Activated CD4-positive, alpha-beta T cell treated with anti-CD3 and anti-CD28 coated beads for 48 hours (primary cell): ENCODE data around the gene DCUN1D1.

Experiments
- DNase-seq: peaks from one replicate; pipeline ENCODE4 v3.0.0-alpha.2; 2020

The DCUN1D1 gene

GRCh38 chr3:182889948-182890629 is 90.2 kb downstream of the DCUN1D1 start:
- no peak for DNase-seq
